DMS 273 (cell line): Measurements from ENCODE around the gene RAI14.
A peak's percentile ranks its signal among the peaks of the same experiment; 100 is the strongest.

Experiments used
- DNase-seq: peaks from one replicate; lab custom pipeline; 2025; ENCODE audit not compliant: unreplicated experiment; lab: John Stamatoyannopoulos, UW

The RAI14 gene

GRCh38 chr5:34844106-34844505, 188.0 kb downstream of the RAI14 start:
- DNase-seq, result no peak

- no peak for DNase-seq
These were observed 188.9 kb downstream of the RAI14 start for GRCh38 chr5:34844999-34845398.

GRCh38 chr5:34847056-34847455, 190.9 kb downstream of the RAI14 start:
- DNase-seq, result peak; percentile 21

GRCh38 chr5:34847552-34847951, 191.4 kb downstream of the RAI14 start:
- no peak for DNase-seq

- no peak for DNase-seq
These were observed 192.1 kb downstream of the RAI14 start for GRCh38 chr5:34848230-34848629.

GRCh38 chr5:34849253-34849652, 193.1 kb downstream of the RAI14 start:
- no peak for DNase-seq

GRCh38 chr5:34854459-34855174, 198.5 kb downstream of the RAI14 start:
- DNase-seq, result no peak

- no peak for DNase-seq
These were observed 201.0 kb downstream of the RAI14 start for GRCh38 chr5:34857161-34857560.

- DNase-seq, result no peak
These were observed 201.8 kb downstream of the RAI14 start for GRCh38 chr5:34857894-34858293.

GRCh38 chr5:34858790-34859189, 202.7 kb downstream of the RAI14 start:
- DNase-seq, result no peak

GRCh38 chr5:34859253-34859652, 203.1 kb downstream of the RAI14 start:
- no peak for DNase-seq

GRCh38 chr5:34863946-34864345, 207.8 kb downstream of the RAI14 start:
- no peak for DNase-seq

- DNase-seq, result no peak
These were observed 209.0 kb downstream of the RAI14 start for GRCh38 chr5:34865091-34865490.

- no peak for DNase-seq
These were observed 210.9 kb downstream of the RAI14 start for GRCh38 chr5:34866989-34867471.

- no peak for DNase-seq
These were observed 211.5 kb downstream of the RAI14 start for GRCh38 chr5:34867660-34868059.

GRCh38 chr5:34868791-34869190, 212.7 kb downstream of the RAI14 start:
- DNase-seq, result no peak

- no peak for DNase-seq
These were observed 213.1 kb downstream of the RAI14 start for GRCh38 chr5:34869256-34869655.

GRCh38 chr5:34870382-34870781, 214.3 kb downstream of the RAI14 start:
- no peak for DNase-seq

GRCh38 chr5:34876275-34876674, 220.1 kb downstream of the RAI14 start:
- DNase-seq, result no peak

GRCh38 chr5:34881246-34881645, 225.1 kb downstream of the RAI14 start:
- no peak for DNase-seq
